GM15510 (cell line): ENCODE results near the gene IPO11.

ENCODE experiments used
- POLR2A ChIP-seq: IDR thresholded peaks from 3 replicates; pipeline ENCODE4 v1.6.1; 2011; ENCODE audit warnings: borderline replicate concordance; ENCODE audit not compliant: insufficient read length; ENCODE audit errors: extremely low read depth

IPO11 gene

GRCh38 chr5:62594364-62594984 is 181.9 kb downstream of the IPO11 start:
- no peak for TF ChIP-seq POLR2A

- TF ChIP-seq POLR2A: no peak
Observed at GRCh38 chr5:62596096-62596495, 183.5 kb downstream of the IPO11 start.

- no peak for TF ChIP-seq POLR2A
Observed at GRCh38 chr5:62596691-62597090, 184.1 kb downstream of the IPO11 start.

- no peak for TF ChIP-seq POLR2A
Observed at GRCh38 chr5:62597314-62597713, 184.8 kb downstream of the IPO11 start.

- TF ChIP-seq POLR2A: no peak
Observed at GRCh38 chr5:62600560-62601252, 188.1 kb downstream of the IPO11 start.

- TF ChIP-seq POLR2A: no peak
Observed at GRCh38 chr5:62603934-62604333, 191.4 kb downstream of the IPO11 start.

- no peak for TF ChIP-seq POLR2A
Observed at GRCh38 chr5:62605638-62606037, 193.1 kb downstream of the IPO11 start.

- no peak for TF ChIP-seq POLR2A
Observed at GRCh38 chr5:62606878-62607277, 194.3 kb downstream of the IPO11 start.

- no peak for TF ChIP-seq POLR2A
Observed at GRCh38 chr5:62607615-62608014, 195.1 kb downstream of the IPO11 start.

- TF ChIP-seq POLR2A: no peak
Observed at GRCh38 chr5:62608529-62609511, 196.3 kb downstream of the IPO11 start.

GRCh38 chr5:62614355-62614754 is 201.8 kb downstream of the IPO11 start:
- no peak for TF ChIP-seq POLR2A

- no peak for TF ChIP-seq POLR2A
Observed at GRCh38 chr5:62616615-62617277, 204.2 kb downstream of the IPO11 start.

GRCh38 chr5:62617943-62618342 is 205.4 kb downstream of the IPO11 start:
- no peak for TF ChIP-seq POLR2A

GRCh38 chr5:62620761-62621160 is 208.2 kb downstream of the IPO11 start:
- TF ChIP-seq POLR2A: no peak

GRCh38 chr5:62621280-62621679 is 208.7 kb downstream of the IPO11 start:
- TF ChIP-seq POLR2A: no peak

GRCh38 chr5:62623271-62623670 is 210.7 kb downstream of the IPO11 start:
- no peak for TF ChIP-seq POLR2A

GRCh38 chr5:62626534-62626933 is 214.0 kb downstream of the IPO11 start:
- TF ChIP-seq POLR2A: no peak
